Epidermal melanocyte (primary cell): ENCODE measurements around the gene PTRH1.

Experiments
- DNase-seq: peaks from one replicate; pipeline ENCODE4 v3.0.0; 2011; ENCODE audit warnings: low spot score; ENCODE audit not compliant: insufficient read length

PTRH1 gene

DNA sequence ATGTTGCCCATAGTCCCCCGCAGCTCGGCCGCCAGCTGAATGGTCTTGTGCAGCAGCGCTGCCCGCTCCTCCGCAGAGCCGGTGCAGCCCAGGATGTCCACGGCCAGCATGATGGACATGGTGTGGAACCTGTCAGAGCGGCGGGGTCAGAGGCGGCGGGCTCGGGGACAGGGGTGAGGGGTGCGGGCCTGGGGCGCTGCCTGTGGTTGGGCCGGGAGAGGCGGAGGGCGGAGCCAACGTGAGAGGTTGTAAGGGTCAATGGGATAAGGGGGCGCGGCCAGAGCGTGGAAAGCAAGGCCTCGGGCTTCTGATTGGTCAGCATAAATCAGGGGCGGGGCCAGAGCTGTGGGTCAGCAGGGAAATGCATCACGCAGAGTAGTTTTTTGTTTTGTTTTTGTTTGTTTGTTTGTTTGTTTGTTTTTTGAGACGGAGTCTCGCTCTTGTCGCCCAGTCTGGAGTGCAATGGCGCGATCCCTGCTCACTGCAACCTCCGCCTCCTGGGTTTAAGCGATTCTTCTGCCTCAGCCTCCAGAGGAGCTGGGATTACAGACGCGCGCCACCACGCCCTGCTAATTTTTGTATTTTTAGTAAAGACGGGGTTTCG is 26.5 kb upstream of the PTRH1 start:
- peak; percentile 74 for DNase-seq

DNA sequence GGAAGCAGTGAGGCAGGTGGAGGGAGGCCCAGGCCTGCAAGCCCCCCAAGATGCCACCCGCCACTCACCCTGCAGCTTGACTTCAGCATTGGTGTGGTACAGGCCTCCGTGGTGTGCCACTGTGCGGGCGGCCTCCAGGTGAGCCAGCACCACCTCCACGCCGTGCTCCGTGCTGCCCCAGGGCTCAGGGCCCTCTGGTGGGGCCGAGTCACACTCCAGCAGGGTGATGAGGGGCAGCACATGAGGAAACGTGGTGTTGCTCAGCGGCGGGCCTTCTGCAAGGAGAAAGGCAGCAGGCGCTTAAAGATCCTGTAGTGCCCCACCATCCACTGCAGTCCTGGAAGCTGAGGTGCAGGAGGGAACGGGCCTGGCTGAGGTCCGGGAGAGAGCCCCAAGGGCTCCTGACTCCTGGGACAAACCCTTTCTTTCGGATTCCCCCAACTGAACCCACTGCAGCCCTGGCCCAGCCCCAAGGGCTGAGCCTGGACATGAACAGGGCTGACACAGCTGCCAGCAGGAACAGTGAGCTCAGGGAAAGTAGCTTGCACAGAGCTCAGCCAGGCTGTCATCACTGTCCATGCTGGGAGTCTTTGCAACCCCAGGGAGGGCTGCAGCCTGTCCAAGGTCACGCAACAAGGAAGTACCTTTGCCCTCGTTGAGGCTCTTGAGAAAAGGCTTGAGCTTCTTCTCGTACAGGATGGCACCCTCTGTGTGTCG is 24.3 kb upstream of the PTRH1 start:
- no peak for DNase-seq

DNA sequence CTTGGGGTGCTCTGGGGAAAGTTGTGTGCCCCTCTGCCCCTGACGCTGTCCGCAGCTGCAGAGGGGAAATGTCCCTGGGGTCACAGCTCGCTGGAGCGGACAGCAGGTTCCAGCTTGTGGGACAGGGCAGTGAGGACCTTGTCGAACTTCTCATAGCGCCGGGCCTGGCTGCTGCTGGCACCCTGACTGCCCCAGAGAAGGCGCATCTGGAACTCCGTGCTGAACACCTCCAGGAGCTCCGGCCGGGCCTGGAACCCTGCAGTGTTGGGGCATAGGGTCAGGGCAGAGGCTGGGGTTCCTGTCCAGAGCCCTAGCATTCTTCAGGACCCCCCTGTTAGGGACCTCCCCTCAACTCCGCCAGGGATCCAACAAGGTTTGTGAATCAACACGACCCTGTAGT is 23.2 kb upstream of the PTRH1 start:
- DNase-seq = no peak

DNA sequence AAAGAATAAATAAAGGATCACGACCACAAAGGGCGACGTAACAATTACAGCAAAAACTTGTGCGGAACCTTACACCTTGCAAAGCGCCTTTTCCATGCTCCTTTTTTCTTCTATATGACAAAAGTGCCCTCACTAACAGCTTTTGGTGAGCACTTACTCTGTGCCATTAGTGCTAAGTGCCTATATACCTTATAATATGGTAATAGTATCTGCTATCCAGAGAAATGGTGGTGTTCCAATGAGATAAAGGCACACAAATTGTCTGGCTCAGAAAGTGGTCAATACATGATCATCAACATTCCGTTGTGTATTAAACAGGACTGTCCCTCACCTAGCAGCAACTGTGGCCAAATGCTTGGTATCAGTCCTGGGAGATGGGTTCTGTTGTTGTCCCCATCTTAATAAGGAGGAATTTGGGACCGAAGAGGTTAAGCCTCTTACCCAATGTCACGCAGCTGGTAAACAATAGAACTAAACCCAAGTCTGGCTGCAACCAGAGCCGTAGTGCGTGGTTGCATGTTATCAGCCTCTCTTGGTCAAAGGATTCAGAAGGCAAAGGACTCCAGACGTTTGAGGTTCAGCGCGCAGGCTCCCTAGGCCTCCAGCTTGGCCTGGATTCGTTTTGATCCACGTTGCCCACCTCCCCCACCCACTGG is 20.2 kb upstream of the PTRH1 start:
- no peak for DNase-seq

DNA sequence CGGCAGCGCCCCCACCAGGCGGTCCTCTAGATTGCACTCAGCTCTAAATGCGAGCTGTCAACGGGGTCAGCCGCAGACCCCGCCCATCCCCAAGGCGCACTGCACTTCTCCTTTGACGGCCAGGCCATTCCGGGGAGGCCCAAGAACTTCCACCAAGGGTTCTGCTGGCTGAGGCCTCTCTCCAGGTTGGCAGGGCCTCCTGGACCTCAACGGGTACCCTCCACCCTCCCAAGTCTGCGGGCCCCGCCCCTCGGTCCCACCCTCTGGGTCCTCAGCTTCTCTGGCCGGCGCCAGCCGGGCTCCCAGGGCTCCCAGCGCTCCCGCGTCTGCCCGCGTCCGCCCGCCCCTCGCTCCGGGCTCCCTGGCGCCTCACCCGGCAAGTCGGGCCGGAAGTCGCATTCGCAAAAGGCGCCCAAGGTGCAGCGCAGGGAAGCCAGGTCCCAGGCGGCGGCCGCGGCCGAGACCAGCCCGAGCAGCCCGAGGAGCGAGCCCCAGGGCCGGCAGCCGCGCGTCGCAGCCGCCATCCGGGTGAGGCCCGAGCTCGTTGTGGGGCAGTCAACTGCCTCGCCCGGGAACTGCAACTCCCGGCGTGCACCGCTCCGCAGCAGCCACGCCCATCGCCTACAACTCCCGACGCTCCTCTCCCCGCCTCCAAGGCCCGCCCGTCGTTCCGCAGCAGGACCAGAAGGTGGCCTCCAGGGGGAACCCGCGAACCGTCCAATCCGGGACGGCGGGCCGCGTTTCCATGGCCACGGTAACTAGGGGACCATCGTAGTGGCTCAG is 19.5 kb upstream of the PTRH1 start, which contains the start of gene TOR2A:
TOR2A (minus strand) TSS at position 548 of the 783 bp plus-strand sequence; CDS start at position 524, 24 bp downstream.
- DNase-seq = peak; percentile 97

DNA sequence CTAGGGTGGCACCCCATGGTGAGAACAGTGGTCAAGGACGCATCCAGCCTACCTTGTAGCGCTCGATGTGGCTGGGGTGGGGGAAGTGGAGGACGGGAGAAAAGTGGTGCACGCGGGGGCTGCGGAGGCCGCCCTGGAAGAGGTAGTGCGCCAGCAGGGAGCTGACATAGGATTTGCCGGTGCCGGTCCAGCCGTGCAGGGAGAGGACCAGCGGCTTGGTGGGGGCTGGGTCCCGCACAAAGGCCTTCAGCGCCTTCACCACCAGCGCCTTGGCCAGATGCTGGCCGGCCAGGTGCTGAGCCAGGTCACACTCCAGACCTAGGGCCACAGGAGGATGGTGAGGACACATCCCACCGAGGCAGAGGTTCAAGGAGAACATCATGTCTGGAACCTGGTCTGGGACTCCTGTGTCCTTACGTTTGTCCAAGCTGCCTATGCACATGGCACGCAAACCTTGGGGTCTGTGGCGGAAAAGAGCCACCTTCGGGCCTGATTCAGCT is 18.8 kb upstream of the PTRH1 start:
- DNase-seq = no peak

DNA sequence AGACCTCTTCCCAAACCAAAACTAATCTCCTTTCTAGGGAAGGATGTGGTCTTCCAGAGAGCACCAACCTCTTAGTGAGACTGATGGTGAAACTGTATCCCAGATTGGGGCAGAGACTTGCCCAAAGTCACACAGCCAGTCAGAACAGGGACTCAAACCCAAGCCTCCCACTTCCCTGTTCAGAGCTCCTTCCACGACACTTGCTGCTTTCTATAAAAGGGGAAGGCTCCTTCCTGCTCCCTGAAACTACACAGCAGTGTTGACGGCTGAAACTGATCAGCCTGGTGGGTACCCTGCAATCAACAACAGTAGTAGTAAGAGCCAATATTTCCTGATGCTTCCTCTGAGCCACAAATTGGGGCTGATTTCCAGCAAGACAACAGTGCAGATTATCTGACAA is 18.2 kb upstream of the PTRH1 start:
- DNase-seq = no peak

DNA sequence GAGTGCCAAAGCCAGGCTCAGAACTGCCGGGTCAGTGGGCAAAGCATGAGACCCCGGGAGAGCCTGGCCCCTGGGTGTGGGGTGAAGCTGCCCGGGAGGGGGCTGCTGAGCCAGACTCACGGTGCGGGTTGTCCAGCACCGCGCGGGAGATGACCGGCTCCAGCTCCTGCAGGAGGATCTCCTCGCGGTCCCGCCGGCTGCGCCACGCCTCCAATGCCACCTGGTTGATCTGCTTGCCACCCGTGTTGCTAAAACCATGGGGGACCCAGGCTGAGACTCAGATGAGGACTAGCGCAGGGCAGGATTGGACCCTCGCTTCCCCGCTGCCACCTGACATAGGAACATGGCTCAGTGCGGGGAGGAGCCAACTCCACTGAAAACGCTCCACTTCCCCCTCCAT is 17.0 kb upstream of the PTRH1 start:
- no peak for DNase-seq

DNA sequence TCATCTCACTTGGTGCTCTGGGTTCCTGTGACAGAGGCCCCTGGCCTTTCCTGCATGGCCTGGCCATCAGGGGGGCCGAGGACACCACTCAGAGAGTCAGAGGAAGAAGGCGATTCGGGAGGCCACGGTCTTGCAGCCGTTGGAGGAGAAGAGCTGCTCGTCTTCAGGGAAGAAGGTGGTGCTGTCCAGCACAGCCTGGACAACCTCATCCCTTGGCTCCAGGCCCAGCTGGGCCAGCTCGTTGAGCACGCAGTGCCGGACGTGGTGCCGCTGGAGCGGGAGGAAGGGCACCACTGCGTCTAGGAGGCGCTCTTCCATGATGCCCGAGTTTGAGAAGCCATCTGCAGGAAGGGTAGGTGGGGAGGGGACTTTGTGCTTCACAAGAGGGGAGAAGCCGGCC is 16.5 kb upstream of the PTRH1 start:
- DNase-seq = no peak

DNA sequence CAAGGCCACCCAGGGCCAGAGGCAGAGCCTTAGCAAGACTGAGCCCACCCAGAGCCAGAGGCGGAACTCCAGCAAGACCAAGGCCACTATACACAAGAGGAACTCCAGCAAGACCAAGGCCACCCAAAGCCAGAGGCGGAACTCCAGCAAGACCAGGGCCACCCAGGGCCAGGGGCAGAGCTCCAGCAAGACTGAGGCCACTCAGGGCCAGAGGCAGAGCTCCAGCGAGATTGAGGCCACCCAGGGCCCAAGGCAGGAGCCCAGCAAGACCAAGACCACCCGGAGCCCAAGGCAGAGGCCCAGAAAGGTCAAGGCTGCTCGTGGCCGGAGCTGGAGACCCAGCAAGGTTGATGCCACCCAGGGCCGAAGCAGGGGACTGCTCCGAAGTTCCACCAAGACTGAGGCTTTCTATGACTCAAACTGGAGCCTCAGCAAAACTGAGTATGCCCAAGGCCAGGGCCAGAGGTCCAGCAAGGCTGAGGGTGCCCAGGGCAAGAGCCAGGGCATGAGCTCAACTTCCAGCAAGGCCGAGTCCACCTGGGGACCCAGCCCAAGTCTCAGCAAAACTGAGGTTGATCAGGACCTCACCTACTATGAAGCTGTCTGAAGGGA is 15.4 kb upstream of the PTRH1 start:
- DNase-seq = no peak

DNA sequence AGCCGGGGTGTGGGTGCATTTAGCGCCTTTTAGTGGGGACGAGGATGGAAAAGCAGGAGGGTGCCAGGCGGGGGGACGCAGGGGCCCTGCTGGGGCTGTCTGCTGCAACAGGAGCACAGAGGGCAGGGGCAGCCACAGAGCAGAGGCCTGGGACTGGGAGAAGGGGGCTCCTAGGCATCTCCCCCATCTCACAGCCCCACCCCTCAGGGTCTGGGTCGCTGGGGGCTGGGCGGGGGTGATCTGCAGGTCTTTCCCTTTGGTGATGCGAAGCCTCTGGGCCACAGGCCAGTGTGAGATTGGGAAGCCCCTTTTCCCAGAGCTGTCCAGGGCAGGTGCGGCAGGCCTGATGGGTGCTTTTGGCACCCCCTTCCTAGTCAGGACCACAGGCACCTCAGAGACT is 14.8 kb upstream of the PTRH1 start:
- no peak for DNase-seq

DNA sequence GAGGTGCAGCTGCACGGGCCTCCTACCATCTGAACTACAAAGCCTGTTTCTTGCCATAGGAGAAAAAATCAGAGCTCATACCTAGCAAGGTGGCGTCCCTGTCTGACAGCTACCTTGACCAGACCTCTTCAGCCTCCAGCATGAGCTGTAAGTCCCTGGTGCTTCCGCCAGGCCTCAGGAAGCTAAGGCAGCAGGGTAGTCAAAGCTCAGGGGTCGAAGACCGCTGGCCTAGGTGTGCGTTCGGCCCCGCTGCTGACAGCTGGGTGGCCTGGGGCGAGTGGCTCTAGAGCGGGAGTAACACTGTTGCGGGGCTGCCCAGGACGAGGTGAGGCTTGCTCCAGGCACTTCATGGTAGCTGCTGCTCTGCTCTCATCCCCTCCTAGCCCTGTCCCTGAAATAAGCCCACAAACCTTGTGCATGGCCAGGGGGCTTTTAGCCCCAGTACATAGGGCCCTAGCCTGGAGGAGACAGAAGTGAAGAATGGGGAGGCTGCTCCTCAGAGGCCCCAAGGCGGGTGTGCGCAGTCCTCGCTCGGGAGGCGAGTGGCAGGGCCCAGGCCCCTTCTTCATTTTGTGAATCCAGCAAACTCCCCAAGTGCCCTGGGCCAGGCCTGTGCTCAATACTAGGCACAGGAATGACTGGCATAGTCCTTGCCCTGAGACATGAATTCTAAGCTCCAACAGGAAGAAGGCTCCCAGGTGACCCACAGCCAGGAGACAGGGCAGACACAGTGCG is 14.2 kb upstream of the PTRH1 start:
- no peak for DNase-seq

DNA sequence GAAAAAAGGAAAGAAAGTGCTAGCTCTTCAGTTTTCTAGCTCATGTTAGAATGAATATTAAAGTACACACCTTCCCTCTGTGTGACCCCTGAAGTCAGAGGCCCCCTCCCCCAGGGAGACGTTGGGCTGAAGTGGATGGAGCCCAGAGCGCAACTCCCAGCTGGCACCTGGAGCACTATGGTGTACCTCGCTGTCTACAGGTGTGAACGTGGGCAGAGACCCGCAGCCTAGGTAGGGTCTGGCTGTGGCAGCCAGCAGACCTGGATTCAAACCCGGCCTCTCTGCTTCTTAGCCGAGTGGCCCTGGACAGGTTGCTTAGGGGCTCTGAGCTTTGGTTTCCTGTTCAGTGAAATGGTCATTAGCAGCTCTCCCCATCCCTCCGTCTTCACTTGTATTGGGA is 13.3 kb upstream of the PTRH1 start:
- no peak for DNase-seq

DNA sequence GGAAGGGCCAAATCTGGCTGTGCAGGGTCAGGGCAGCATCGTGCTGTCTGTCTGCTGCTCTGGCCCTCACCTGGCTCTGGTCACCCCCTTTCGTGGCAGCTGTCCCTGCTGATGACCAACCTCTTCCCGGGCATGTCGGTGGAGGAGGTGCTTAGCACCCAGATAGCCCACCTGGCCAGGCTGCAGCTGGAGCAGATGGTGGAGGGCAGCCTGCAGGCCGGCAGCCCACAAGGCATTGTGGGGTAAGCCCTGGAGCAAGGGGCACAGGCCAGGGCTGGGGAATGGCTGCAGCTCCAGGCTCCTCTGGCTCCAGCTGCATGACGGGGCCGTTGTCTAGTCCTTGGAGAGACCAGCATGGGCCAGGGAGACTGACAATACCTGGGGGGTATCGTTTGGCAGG is 11.4 kb upstream of the PTRH1 start:
- no peak for DNase-seq

DNA sequence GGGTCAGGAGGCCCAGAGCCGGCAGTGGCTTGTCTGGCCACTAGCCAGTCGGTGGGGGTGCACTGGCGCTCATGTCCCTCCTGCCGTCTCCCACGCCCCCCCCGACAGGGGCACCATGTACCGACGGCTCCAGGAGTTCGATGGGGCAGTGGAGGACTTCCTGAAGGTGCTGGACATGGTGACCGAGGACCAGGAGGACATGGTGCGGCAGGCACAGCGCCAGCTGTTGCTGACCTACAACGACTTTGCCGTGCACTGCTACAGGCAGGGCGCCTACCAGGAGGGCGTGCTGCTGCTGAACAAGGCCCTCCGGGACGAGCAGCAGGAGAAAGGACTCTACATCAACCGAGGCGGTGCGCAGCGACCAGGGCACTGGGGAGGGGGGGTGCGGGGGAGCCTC is 8.5 kb upstream of the PTRH1 start:
- DNase-seq = no peak

DNA sequence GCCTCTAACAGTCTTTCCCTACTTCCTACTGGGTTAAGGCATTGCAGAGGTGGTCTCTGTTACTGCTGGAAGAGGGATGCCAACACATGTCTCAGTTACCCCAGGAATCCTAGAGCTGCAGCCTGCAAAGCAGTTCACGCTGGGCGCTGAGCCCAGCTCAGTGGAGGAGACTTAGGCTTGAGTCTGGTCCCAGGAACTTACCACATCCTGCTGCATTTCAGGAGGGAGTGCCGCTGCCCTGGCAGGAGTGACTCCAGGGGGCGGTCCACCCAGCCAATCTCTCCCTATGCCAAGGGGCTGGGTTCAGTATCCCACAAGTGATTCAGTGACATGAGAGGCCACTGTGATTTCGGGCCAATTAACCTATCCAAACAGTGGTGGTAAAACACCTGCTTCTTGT is 8.0 kb upstream of the PTRH1 start:
- no peak for DNase-seq

DNA sequence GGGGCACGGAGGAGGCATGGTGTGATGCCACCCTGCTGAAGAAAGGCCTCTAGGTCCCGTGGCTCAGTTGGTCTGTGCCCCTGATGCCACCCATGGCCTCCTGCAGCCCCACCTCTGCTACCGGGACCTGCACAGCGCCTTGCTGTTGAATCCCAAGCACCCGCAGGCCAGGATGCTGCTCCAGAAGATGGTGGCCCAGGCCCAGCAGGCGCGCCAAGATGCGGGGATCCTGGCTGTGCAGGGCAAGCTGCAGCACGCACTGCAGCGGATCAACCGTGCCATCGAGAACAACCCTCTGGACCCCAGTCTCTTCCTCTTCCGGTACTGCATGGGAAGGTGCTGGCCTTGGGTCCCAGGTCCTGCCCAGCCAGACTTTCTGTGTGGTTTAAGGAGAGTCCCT is 7.5 kb upstream of the PTRH1 start:
- DNase-seq = no peak

DNA sequence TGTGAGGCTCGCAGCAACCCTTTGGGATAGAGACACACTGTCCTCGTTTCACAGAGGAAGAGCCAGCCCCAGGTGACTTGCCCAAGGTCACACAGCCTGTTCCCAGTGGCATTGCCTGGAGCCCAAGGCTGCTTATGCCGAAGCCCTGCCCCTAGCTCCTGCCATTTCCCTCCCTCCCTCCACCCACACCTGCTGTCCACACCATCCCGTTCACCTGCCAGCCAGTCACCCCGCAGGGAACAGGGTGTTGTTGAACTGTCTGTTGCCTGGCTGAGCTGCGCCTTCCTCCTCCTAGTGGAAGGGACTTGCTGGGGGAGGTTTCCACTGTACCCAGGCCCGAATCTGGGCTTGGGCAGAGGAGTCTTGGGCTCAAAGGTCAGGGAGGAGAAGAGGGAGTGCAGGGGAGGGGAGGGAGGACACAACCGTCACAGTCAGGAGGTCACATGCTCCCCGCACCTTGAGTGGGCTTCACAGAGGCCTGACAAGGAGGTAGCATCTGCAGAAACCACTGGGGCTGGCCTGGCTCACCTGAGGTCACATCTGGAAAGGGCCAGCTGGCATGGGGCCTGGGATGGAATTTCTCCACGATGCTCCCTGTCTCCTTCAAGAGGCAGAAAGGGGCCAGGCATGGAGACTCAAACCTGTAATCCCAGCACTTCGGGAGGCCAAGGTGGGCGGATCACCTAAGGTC is 6.7 kb upstream of the PTRH1 start:
- DNase-seq = no peak

DNA sequence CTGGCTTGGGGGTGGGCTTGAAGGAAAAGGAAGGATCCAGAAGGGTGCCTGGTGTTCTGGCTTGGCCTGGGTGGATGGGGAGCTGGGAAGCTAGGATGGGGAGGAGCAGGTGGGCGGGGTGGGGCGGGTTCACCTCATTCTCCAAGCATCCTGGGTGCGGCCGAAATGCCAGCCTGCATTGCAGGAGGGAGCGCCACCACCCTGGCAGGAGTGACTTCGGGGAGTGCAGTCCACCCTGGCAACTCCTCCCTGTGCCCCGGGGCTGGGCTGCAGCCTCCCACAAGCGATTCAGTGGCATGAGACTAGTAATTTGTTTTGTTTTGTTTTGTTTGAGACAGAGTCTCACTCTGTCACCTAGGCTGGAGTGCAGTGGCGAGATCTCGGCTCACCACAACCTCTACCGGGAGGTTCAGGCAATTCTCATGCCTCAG is 5.9 kb upstream of the PTRH1 start:
- no peak for DNase-seq

DNA sequence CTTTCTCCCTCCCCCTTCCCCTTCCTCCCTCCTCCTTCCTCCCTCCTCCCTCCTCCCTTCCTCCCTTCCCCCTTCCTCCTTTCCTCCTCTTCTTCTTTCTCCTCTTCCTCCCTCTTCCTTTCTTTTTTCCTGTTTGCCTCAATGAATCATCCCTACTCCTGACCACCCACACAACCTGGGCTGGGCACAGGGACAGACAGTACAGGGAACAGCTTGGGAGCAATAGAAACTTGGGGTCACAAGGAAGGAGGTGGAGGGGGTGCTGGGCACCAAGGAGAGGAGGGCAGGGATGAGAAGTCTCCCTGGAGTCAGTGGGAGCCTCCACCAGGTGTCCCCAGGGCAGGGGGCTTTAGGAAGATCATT is 5.4 kb upstream of the PTRH1 start:
- DNase-seq = no peak
